ENCODE measurements around the gene RBBP5.
"Not testable (repeated sequence)": the region's sequence is repeated elsewhere in the genome, so short reads cannot be mapped to it uniquely, and the experiment has no call there.

RBBP5 gene

DNA sequence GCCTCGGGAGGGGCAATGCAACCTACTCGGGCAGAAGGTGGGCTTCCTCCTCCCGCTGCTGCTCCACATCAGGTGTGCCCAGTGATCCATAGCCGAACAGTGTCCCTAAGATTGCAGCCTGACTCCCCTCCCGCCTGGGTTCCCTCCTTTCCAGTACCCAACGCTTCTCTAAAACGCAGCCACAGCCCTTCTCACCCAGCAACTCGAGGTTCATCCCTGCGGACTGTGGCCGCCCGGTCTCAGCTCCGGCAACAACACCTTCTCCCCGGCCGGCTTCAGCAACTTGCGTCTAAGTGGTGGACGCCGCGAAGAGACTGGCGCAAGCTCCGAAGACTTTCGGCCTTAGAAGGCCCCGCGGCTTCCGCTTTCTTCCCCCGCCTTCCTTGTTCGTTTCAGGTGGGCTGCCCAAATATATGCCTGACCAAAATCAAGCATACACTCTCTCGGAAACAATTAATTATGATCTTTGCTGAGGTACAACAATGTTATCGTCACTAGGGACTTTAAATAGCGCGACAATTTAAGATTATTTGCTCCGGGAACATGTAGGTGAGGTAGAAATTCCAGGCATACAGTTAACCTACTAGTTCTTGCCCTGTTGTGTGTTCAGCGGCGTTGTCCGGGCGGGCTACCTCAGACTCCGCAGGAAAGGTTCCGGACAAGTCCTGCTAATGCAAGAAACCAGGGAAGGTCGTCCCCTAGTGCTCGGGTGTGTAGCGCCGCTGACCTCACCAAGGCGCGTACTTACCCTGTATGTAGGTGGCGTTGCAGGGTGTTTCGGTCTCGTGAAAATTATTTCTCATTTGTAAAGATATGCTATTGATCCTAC is at the start of gene RBBP5:
Gene RBBP5, minus strand, starts transcription at position 319 of the 829 bp plus-strand sequence. Its CDS starts 105 bp downstream, at position 214.
- DNase-seq: peak; percentile 93

- DNase-seq: no peak
These were observed 49.6 kb upstream of the RBBP5 start for GRCh38 chr1:205171369-205171768.

- no peak for DNase-seq
These were observed 48.9 kb upstream of the RBBP5 start for GRCh38 chr1:205170532-205171269.

- DNase-seq: no peak
These were observed 47.5 kb upstream of the RBBP5 start for GRCh38 chr1:205169248-205169647.

DNA sequence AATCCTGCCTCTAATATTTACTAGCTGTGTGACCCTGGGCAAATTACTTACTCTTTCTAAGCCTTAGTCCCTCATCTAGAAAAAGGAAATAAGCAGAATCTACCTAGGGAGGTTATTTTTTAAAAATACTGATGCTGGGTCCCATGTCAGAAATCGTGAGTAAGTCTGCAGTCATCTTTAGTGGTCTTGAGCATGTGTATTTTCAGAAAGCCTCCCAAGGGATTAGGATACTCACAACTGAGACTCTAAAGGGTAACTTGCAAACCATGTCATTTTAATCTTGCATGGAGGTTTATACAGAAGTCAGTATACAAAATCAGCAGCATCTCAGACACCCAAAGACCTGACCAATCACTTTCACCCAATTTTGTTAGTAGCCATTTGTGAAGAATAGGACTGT is 46.5 kb upstream of the RBBP5 start:
- DNase-seq: no peak

DNA sequence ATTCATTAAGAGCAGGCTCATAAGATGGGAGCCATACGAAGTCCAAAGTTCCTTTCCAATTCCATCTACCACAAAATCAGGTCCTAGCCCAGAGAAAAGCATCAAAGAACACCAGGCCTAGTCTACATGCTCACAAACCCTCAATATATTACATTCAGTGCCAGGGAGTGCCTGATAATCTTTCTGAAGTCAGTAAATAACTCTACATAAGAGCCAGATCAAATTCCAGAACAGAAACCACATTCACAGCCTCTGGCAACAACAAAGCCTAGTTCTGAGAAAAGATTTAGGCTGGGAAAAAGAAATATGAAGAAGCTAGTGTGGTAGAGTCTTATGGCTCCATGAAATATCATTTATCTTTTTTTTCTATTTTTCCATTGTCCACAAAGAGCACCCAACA is 40.5 kb upstream of the RBBP5 start:
- DNase-seq: no peak

DNA sequence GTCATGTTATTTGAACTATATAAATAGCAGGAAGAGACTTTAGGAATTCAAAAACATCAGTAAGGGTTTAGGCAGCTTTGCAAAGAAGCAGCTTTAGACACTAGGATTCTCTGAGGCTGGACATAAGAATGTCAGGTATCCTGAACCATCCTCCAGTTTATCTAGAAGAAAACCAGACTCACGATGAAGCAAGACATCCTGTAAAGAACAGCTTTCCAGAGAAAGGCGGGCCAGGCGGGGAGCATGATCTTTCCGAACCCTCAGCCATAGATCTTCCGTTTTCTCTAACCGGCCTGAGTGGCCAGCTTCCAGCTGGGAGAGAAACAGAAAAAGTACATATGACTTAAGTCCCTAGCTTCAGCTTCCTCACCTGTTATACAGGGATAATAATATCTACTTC is 39.3 kb upstream of the RBBP5 start:
- DNase-seq: no peak

GRCh38 chr1:205158048-205158616 is 36.4 kb upstream of the RBBP5 start:
- no peak for DNase-seq

DNA sequence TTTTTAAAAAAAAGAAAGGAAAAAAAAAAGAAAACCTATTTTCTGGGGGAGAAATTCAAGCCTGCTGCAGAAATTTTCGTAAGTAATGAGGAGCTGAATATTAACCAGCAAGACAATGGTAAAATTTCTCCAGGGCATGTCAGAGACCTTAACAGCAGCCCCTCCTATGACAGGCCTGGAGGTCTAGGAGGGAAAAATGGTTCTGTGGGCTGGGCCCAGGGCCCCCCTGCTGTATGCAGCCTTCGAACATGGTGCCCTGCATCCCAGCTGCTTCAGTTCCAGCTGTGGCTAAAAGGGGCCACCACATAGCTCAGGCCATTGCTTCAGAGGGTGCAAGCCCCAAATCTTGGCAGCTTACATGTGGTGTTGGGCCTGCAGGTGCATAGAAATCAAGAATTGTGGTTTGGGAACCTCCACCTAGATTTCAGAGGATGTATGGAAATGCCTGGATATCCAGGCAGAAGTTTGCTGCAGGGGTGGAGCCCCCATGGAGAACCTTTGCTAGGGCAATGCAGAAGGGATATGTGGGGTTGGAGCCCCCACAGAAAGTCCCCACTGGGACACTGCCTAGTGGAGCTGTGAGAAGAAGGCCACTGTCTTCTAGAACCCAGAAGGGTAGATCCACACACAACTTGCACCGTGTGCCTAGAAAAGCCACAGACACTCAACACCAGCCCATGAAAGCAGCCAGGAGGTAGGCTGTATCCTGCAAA is 34.0 kb upstream of the RBBP5 start:
- not testable (repeated sequence) for DNase-seq

DNA sequence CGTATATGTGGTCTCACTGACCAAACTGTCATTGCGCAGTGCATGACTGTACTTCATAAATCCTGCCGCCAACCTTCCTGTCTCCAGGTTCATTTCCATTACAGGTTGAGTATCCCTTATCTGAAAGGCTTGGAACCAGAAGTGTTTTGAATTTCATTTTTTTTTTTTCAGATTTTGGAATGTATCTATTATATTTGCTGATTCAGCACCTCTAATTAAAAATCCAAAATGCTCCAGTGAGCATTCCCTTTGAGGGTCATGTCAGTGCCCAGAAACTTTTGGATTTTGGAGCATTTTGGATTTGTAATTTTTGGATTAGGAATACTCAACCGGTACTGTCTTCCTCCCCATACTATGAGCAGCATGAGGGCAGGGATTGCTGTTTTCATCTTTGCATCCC is 30.7 kb upstream of the RBBP5 start:
- no peak for DNase-seq

DNA sequence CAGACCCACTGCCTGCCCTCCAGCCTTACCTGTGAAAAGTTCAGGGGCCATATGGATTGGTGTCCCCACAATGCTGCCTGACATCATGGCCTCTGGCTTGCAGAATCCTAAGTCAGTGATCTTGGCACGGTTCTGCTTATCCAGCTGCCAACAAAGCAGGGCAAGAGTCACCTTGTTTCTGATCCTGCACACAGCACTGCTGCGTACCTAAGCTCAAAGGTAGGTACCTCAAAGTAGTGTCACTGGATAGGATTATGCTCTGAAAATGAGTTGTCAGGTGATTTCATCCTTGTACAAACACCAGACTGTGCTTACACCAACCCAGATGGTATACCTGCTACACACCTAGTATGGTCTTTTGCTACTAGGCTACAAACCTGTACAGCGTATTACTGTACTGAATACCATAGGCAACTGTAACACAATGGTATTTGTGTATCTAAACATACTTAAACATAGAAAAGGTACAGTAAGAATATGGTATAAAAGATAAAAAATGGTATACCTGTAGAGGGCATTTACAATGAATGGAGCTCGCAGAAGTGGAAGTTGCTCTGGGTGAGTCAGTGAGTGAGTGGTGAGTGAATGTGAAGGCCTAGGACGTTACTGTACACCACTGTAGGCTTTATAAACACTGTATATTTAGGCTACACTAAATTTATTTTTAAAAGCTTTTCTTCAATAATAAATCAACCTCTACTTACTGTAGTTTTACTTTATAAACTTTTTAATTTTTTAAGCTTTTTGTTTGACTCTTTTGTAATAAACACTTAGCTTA is 29.1 kb upstream of the RBBP5 start:
- DNase-seq: no peak

- no peak for DNase-seq
These were observed 25.5 kb upstream of the RBBP5 start for GRCh38 chr1:205147191-205147835.

GRCh38 chr1:205144751-205145150 is 23.0 kb upstream of the RBBP5 start:
- DNase-seq: no peak

GRCh38 chr1:205144046-205144720 is 22.4 kb upstream of the RBBP5 start:
- no peak for DNase-seq

DNA sequence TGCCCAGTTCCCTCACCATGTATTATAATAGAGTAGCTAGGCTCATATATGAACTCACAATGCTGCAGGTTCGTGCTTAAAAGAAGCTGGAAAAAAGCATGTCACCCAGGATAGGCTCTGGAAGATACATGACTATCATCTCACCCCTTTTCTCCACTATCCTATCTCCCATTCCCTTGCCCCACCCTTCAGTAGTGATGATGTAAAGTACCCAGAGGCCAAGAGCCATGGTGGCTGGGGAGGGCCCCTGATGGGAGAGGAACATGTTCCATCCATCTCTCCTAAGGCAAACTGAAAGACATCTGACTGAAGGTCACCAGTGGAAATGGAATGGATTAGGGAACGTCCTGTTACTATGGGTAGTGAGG is 20.3 kb upstream of the RBBP5 start:
- DNase-seq: no peak

DNA sequence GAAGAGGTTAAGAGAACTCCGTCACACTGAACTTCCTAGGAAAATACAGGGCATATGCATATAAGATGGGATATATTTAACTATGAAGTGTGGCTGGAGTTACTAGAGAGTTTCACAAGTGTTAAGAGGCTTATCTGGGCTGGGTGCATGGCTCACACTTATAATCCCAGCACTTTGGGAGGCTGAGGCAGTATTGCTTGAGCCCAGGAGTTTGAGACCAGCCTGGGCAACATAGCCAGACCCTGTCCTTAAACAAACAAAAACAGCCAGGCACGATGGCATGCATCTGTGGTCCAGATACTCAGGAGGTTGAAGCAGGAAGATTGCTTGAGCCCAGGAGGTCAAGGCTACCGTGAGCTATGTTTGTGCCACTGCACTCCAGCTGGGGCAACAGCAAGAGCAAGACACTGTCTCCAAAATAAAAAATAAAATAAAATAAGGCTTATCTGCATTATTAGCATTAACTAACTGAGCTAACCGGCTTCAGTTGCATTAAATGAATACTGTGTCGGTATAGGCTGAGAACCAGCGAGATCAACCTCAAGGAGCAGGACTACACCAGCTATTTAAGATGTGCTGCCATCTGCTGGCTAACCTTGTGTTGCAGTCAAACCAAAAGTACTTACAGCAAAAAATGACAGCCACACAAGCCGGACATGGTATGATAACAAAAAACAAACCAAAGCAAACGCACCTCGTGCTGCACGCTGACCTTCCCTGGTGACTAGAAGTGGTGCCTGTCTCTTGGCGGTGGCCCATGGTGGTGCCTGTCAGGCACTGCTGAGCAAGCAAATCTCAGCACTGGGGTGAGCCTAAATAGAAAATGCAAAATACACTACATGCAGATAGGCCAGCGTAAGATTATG is 19.7 kb upstream of the RBBP5 start:
- DNase-seq: peak; percentile 42

DNA sequence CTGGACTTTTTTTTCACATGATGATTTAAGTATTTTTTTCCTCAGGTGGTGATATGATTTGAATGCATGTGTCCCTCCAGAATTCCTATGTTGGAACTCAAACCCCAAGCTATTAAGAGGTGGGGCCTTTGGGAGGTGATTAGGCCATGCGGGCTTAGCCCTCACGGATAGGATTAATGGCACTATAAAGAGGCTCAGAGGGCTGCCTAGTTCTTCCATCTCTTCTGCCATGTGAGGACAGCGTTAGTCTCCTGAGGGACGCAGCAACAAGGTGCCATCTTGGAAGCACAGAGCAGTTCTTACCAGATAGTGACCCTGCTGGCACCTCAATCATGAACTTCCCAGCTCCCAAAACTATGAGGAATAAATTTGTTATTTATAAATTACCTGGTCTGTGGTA is 18.3 kb upstream of the RBBP5 start:
- no peak for DNase-seq

DNA sequence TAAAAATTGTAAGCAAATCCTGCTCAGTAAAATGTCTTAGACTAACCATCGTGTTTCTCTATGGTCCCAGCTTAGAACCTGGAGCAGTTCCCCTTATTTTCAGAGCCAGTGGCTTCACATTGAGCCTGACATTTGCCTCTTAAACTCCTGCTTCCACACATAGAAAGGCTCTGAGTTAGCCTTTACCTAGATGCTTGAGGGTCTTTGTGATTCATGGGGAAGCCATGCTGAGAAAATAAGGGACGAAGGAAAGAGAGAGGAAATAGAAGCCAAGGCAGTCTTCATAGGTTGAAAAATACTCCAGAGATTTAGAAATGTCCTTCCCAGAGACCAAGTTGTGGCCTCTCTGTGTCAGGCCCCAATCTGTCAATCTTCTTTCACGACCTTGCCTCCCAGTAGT is 16.1 kb upstream of the RBBP5 start:
- DNase-seq: no peak

DNA sequence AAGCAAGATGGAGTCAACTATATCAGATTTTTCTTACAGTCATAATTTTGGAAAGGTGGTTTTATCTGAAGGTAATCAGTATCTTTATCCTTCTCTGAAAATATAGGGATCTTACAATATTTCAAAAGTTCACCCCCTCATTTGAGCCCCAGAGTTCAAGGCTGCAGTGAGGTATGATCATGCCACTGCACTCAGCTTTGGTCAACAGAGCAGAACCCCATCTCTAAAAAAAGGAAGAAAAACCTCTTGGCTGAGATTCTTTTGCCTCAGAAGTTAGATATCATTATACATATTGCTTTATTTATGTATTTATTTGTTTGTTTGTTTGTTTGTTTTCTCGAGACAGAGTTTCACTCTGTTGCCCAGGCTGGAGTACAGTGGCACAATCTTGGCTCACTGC is 11.5 kb upstream of the RBBP5 start:
- no peak for DNase-seq

- no peak for DNase-seq
These were observed 7.8 kb upstream of the RBBP5 start for GRCh38 chr1:205129447-205130029.
